Aorta (tissue), 5 donors: ENCODE measurements around the gene SHFL. TPM values are rescaled to one million over a fixed set of nuclear protein-coding genes. Genes with fewer than 3 reads are reported as not detected.

Experiments used
- ATAC-seq: fragments of 200-7000 bp; cut with Tn5 transposase; one replicate; pipeline ENCODE4 v1.9.1; 2022; ENCODE audit warnings: moderate library complexity; ENCODE audit not compliant: low FRiP score
- DNase-seq, 2 donors: peaks; one replicate each; pipeline ENCODE4 v3.0.0-alpha.2; 2020
- H3K27ac ChIP-seq, 2 donors: one replicate each; pipeline ENCODE4 v1.5.1; 2013; ENCODE audit warnings: low read length in 2 of 2, mild to moderate bottlenecking in 2 of 2, moderate library complexity in 2 of 2, control low read depth in 1 of 2, inconsistent platforms in 1 of 2, low read depth in 1 of 2
- H3K27me3 ChIP-seq, 2 donors: one replicate each; pipeline ENCODE4 v1.6.1; 2013; ENCODE audit warnings: control low read depth in 1 of 2, low read length in 1 of 2, mild to moderate bottlenecking in 1 of 2, moderate library complexity in 1 of 2; ENCODE audit not compliant: insufficient read depth in 2 of 2, control insufficient read depth in 1 of 2
- H3K36me3 ChIP-seq, 2 donors: one replicate each; pipeline ENCODE4 v1.6.1; 2013; ENCODE audit warnings: control low read depth in 1 of 2, low read length in 1 of 2, mild to moderate bottlenecking in 1 of 2; ENCODE audit not compliant: insufficient read depth in 2 of 2, control insufficient read depth in 1 of 2
- H3K4me1 ChIP-seq, 2 donors: one replicate each; pipeline ENCODE4 v1.6.1; 2013; ENCODE audit warnings: low read length in 2 of 2, control low read depth in 1 of 2, mild to moderate bottlenecking in 1 of 2, moderate library complexity in 1 of 2; ENCODE audit not compliant: insufficient read depth in 2 of 2, control insufficient read depth in 1 of 2
- H3K4me3 ChIP-seq, 2 donors: one replicate each; pipeline ENCODE4 v1.5.1; 2013; ENCODE audit warnings: low read length in 2 of 2, control low read depth in 1 of 2, mild to moderate bottlenecking in 1 of 2
- H3K9me3 ChIP-seq: one replicate; pipeline ENCODE4 v1.6.1; 2013; ENCODE audit warnings: mild to moderate bottlenecking, low read length; ENCODE audit not compliant: control insufficient read depth
- WGBS, 2 donors: extraction: QIAGEN DNeasy Blood & Tissue Kit; methylation state at CpG; one replicate each; pipeline ENCODE4 v1.1.7; 2013; 5-methylcytosine and 5-hydroxymethylcytosine counted together
- intact Hi-C, 2 donors: fragments of 100-400 bp; cut with DNase I; formaldehyde crosslinking; loops; one replicate each; pipeline versions ENCODE4 v1.14.2 to v1.15.0; 2022
- polyA plus RNA-seq, 2 donors: library from polyadenylated mRNA; stranded (reverse); fragments of 200-250 nt; gene quantifications; one replicate each; pipeline ENCODE4 v1.2.3, GENCODE V29; 2013
- total RNA-seq, 2 donors: library from RNA; stranded (reverse); fragmentation: NEBNext Ultra II Directional; extraction: Animal tissue kit (Norgen Biotek cat#: 25700); gene quantifications; one replicate each; pipeline ENCODE4 v1.2.1, GENCODE V29; 2021
- donor health status: healthy with polysubstance abuse.
- donor health status: Bipolar disorder and iron deficiency.
- donor health status: DM: no; HTN: no; CAD: no.
- donor health status: DM: no; HTN: no; CAD: no.
- donor health status: DM: yes; HTN: yes; CAD: no.

SHFL gene
- total and polyA plus RNA-seq, 4 donors, result 20.3 to 70.2 (median 41.3) TPM

DNA sequence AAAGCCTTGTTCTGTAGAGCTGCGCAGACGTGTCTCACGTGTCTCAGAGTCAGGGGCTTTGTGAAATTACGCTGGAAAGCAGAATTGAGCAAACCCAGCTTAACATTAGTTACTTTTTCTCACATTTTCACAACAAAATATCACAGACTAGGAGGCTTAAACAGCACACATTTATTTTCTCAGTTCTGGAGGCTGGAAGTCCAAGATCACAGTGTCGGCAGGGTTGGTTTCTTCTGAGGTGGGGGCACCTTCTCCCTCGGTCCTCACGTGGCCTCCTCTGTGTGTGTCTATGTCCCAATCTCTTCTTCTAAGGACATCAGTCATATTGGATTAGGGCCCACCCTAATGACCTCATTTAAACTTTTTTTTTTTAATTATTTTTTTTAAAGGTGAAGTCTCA is 38.3 kb downstream of the SHFL start:
- no peaks in the 10 kb centered on the region for H3K4me1 ChIP-seq
- H3K36me3 ChIP-seq, result no peaks in the 10 kb centered on the region
- no peak overlapping the region for H3K4me3 ChIP-seq
- H3K9me3 ChIP-seq, result no peaks in the 10 kb centered on the region
- 97% methylated on average over 7 of the region's 7 CpGs for WGBS, 2 donors
- no peak overlapping the region for H3K27ac ChIP-seq
- no peaks in the 10 kb centered on the region for H3K27me3 ChIP-seq
- ATAC-seq (no peak), DNase-seq (no peak)
- intact Hi-C loops, result no loop called here

DNA sequence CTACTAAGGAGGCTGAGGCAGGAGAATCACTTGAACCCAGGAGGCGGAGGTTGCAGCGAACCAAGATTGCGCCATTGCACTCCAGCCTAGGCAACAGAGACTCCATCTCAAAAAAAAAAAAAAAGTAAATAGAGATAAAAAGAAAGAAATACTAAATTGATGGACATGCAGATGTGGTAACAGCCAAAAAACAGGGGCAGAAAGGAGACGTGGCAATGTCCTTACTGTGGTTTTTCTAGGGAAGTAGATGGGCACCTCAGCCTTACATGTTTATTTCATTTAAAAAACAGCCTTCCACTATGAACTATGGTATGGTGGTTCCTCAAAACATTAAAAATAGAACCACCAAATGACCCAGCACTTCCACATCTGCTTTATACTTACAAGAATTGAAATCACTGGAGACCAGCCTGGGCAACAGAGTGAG is 40.1 kb downstream of the SHFL start:
- DNase-seq, result no peak
- no peaks in the 10 kb centered on the region for H3K4me1 ChIP-seq
- no peak for ATAC-seq
- 89 to 90% methylated on average over 4 of the region's 4 CpGs for WGBS, 2 donors
- H3K4me3 ChIP-seq, result no peak overlapping the region
- intact Hi-C loops, result no loop called here
- H3K36me3 ChIP-seq, result no peaks in the 10 kb centered on the region
- no peaks in the 10 kb centered on the region for H3K9me3 ChIP-seq
- no peak overlapping the region for H3K27ac ChIP-seq
- no peaks in the 10 kb centered on the region for H3K27me3 ChIP-seq

DNA sequence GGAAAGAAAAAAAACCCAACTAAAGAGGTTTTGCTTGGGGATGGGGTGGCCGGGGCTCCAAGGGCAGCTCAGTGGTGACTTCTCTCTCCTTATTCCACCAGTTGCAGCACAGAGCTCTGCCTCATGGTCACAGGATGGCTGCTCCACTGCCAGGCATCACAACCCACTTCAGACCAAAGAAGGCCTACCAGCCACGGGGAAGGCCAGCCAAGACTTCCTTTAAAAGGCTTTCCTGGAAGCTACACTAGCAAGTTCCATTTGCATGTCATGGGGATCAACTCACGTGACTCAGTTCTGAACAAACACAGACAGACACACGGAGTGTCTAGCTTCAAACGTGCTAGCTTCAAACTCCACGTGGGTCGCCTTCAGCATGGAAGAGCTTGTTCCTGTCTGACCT is 46.8 kb downstream of the SHFL start:
- Histone ChIP-seq H3K27me3 (no peaks in the 10 kb centered on the region), H3K27ac (no peak overlapping the region), H3K9me3 (no peaks in the 10 kb centered on the region), H3K4me1 (no peaks in the 10 kb centered on the region), H3K36me3 (peaks cover 0 to 3% of the 10 kb centered on the region in 2 donors), H3K4me3 (no peak overlapping the region)
- DNase-seq, result no peak
- intact Hi-C loops, result no loop called here
- no peak for ATAC-seq
- WGBS, 2 donors, result 92 to 93% methylated on average over 7 of the region's 7 CpGs

DNA sequence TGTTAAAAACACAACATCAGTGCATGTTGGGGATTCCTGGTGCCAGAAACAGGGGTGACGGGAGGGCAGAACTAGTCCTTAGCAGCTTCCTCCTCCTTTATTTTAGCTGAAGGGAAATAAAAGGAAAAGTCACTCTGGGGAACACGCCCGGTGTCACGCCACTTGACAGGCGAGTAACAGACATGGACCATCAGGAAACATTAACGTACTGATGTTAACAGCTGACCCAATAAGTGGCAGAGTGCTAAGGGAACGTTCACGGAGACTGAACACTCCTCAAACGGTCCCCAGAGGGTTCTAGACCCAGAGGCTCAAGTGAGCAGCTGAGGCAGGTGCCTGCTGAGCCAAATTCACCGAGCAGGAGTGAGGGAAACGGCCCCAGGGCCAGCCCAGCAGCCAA is 47.5 kb downstream of the SHFL start:
- no peak for DNase-seq
- intact Hi-C loops, result no loop called here
- H3K27ac ChIP-seq, result no peak overlapping the region
- H3K36me3 ChIP-seq, result peaks cover 0 to 5% of the 10 kb centered on the region in 2 donors
- H3K4me1 ChIP-seq, result no peaks in the 10 kb centered on the region
- H3K9me3 ChIP-seq, result no peaks in the 10 kb centered on the region
- no peaks in the 10 kb centered on the region for H3K27me3 ChIP-seq
- ATAC-seq, result no peak
- WGBS, 2 donors, result 86 to 89% methylated on average over 11 of the region's 11 CpGs
- H3K4me3 ChIP-seq, result no peak overlapping the region

DNA sequence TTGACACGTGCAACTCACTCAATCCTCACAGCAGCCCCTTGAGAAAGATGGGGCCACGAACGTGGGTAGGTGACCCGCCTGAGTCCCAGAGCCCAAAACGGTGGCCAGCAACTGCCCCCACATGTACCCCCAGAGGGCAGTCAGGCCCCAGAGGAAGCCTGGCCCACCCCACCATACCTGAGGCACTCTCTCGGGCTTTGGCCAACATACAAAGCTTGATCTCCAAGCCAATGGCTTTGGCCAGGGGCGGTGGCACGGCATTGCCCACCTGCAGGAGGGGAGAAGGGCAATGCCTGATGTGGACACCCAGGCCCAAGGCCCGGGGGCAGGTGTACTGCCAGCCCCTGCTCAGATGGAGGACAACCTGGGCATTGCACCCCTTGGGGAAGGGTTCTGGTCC is 47.9 kb downstream of the SHFL start:
- Histone ChIP-seq H3K4me3 (no peak overlapping the region), H3K27ac (no peak overlapping the region), H3K27me3 (no peaks in the 10 kb centered on the region), H3K4me1 (no peaks in the 10 kb centered on the region), H3K36me3 (peaks cover 0 to 5% of the 10 kb centered on the region in 2 donors), H3K9me3 (no peaks in the 10 kb centered on the region)
- DNase-seq (no peak), ATAC-seq (no peak)
- intact Hi-C loops, result no loop called here
- WGBS, 2 donors, result 91 to 94% methylated on average over 9 of the region's 9 CpGs

DNA sequence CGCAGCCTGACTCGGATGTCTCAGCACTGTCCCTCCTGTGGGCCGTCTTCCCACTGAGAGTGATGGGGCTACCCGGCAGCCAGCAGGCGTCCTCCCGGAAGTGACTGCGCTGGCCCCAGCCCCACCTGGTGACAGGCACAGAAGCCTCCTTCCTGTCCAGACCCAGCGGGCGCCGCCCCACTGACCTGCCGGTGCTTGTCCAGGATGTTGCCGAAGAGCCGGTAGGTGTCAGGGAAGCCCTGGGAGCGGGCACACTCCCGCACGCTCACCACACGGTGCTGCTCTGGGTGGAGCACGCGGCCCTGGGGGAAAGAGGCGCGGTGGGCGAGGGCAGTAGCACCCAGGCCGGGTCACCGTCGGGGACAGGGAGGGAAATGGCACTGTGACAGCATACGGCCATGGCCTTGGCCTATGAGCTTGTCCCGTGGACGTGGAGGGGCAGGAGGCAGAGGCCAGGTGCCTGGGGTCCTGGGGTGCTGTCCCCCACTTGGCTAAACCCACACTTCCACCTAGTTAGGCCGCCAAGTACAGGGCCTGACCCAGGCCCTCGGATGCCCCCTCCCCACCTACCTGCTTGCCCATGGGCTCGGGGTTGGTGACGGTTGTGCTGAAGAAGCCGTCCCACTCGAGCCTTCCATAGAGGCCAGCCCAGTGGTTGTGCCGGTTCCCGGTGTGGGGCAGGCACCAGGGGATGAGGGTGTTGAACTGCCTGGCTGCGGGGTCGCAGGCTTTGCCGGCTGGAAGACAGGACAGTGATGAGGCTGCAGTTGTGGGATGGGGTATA is 49.6 kb downstream of the SHFL start:
- ATAC-seq (peak; percentile 38), DNase-seq (peak in 1 of 2 donors; percentile 77)
- Histone ChIP-seq H3K4me3 (no peak overlapping the region), H3K9me3 (no peaks in the 10 kb centered on the region), H3K27me3 (no peaks in the 10 kb centered on the region), H3K4me1 (no peaks in the 10 kb centered on the region), H3K27ac (no peak overlapping the region), H3K36me3 (peaks cover 0 to 14% of the 10 kb centered on the region in 2 donors)
- intact Hi-C loops, result no loop called here
- WGBS, 2 donors, result 90 to 94% methylated on average over 39 of the region's 39 CpGs

DNA sequence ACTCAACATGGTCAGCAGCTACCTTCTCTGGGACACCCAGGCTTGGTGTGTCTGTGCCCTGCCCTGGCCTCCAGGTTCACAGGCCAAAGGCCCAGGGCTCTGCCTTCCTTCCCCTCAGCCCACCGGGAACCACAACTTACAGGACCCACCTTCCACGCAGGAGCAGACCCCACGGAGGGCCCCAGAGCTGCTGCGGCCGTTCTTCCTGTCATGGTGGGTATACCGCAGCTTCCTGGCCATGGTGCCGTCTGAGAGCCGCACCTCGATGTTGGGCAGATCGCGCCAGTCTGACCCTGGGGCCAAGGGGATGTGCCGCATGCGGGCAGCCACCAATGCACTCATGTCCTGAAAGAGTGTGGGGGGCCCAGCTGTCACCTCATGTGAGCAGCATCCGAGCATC is 50.8 kb downstream of the SHFL start:
- WGBS, 2 donors, result 94 to 95% methylated on average over 13 to 14 of the region's 14 CpGs
- ATAC-seq, result no peak
- peaks cover 0 to 14% of the 10 kb centered on the region in 2 donors for H3K36me3 ChIP-seq

DNA sequence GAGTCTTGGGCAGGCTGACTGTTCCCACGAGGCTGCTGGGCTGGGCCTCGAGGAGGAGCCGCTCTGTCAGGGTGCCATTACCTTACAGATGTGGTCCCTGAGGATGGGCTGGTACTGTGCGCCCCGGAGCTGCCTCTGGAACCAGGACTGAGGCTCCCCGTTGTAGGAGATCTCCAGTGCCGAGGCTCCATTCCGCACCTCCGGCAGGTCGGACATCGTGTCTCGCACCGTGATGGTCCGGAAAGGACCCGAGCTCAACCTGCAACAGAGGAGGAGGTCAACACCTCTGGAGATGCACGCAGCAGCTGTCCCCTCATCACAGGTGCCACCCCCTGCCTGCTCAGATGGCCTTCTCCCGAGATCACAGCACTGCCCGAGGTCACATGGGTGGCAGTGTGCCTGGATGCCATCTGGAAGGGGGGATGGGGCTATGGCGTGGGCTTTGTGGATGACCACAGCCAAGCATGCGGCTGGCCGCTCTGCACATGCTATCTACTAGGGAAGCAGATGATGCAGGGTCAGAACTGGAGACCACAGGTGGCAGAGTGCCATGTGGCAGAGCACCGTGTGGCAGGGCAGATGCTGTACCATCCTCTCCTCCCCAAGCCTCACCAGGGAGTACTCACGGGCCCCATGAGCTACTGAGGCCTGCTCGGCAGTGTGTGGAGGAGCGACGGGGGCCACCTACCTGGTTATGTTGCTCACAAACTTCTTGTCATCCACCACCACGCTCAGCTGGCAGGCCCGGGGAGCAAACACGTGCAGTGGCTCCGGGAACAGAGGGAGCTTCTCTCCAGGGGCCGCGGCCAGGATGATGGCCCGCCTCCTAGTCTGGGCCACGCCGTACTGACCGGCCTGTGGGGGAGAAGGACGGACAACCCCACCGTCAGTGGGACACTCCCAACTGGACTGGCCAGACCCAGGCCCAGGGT is 51.9 kb downstream of the SHFL start:
- Histone ChIP-seq H3K4me3 (no peak overlapping the region), H3K27ac (no peak overlapping the region), H3K9me3 (no peaks in the 10 kb centered on the region), H3K4me1 (no peaks in the 10 kb centered on the region), H3K27me3 (no peaks in the 10 kb centered on the region), H3K36me3 (peaks cover 3 to 15% of the 10 kb centered on the region in 2 donors)
- 88% methylated on average over 38 of the region's 38 CpGs for WGBS, 2 donors
- DNase-seq (no peak), ATAC-seq (no peak)
- intact Hi-C loops, result no loop called here

More for the DNA sequence above, 50.8 kb downstream of the SHFL start:
- no peak overlapping the region for H3K27ac ChIP-seq
- intact Hi-C loops, result no loop called here
- no peaks in the 10 kb centered on the region for H3K27me3 ChIP-seq
- H3K4me1 ChIP-seq, result no peaks in the 10 kb centered on the region
- H3K4me3 ChIP-seq, result no peak overlapping the region
- no peaks in the 10 kb centered on the region for H3K9me3 ChIP-seq
- no peak for DNase-seq
